CD4-positive, alpha-beta T cell treated with Interleukin-6 at 100 ng/mL for 8 hours (primary cell): ENCODE data around the gene SPATA2.

Experiments
- DNase-seq: peaks from one replicate; pipeline ENCODE4 v3.0.0-alpha.2; 2020; ENCODE audit warnings: mixed read lengths, low spot score

SPATA2 gene

GRCh38 chr20:49929142-49929494 lies 13.8 kb upstream of the SPATA2 start:
- no peak for DNase-seq

GRCh38 chr20:49928411-49929141 lies 13.2 kb upstream of the SPATA2 start:
- peak; percentile 78 for DNase-seq

GRCh38 chr20:49925901-49926454 lies 10.6 kb upstream of the SPATA2 start:
- no peak for DNase-seq

GRCh38 chr20:49924247-49924646 lies 8.9 kb upstream of the SPATA2 start:
- no peak for DNase-seq

GRCh38 chr20:49919461-49919860 lies 4.1 kb upstream of the SPATA2 start:
- DNase-seq: no peak

GRCh38 chr20:49919009-49919408 lies 3.7 kb upstream of the SPATA2 start:
- DNase-seq: no peak

- no peak for DNase-seq
Measured at GRCh38 chr20:49918446-49918845, 3.1 kb upstream of the SPATA2 start.

- no peak for DNase-seq
Measured at GRCh38 chr20:49916146-49917002, 1.0 kb upstream of the SPATA2 start.

- DNase-seq: no peak
Measured at GRCh38 chr20:49915118-49915379, 280 bp downstream of the SPATA2 start.

GRCh38 chr20:49914310-49915117 lies 815 bp downstream of the SPATA2 start:
- DNase-seq: no peak

- DNase-seq: no peak
Measured at GRCh38 chr20:49913399-49914047, 1.8 kb downstream of the SPATA2 start.

- no peak for DNase-seq
Measured at GRCh38 chr20:49910340-49910706, 5.0 kb downstream of the SPATA2 start.

GRCh38 chr20:49909499-49910339 lies 5.6 kb downstream of the SPATA2 start:
- DNase-seq: no peak

- DNase-seq: no peak
Measured at GRCh38 chr20:49908258-49908565, 7.1 kb downstream of the SPATA2 start.

- DNase-seq: no peak
Measured at GRCh38 chr20:49907405-49908257, 7.7 kb downstream of the SPATA2 start.

GRCh38 chr20:49906615-49907154 lies 8.6 kb downstream of the SPATA2 start:
- no peak for DNase-seq

- DNase-seq: no peak
Measured at GRCh38 chr20:49906101-49906604, 9.2 kb downstream of the SPATA2 start.

- DNase-seq: no peak
Measured at GRCh38 chr20:49905415-49906091, 9.8 kb downstream of the SPATA2 start.
